ENCODE results near the gene NFATC2IP.

- TF ChIP-seq TEAD4 (IDR thresholded peaks at IDR 0.05) (no peak), MAX (IDR thresholded peaks at IDR 0.05) (no peak), FOXM1 (IDR thresholded peaks at IDR 0.05; ENCODE audit: borderline replicate concordance, low read depth) (no peak), TAF1 (IDR thresholded peaks at IDR 0.05; ENCODE audit: low read depth) (no peak), TCF12 (IDR thresholded peaks at IDR 0.05; ENCODE audit: low read depth) (no peak), RAD21 (IDR thresholded peaks at IDR 0.05; ENCODE audit: low read depth) (no peak), NFIC (IDR thresholded peaks at IDR 0.05) (no peak), EP300 (IDR thresholded peaks at IDR 0.05; ENCODE audit: borderline replicate concordance) (no peak)
Observed at GRCh38 chr16:28936784-28937155, 14.0 kb upstream of the NFATC2IP start.
